Naive B cell (primary cell): ENCODE data around the gene LHFPL6. TPM values are rescaled to one million over a fixed set of nuclear protein-coding genes. Genes with fewer than 3 reads are reported as not detected.
A peak's percentile ranks its signal among the peaks of the same experiment; 100 is the strongest.

Source experiments
- ATAC-seq, 2 donors: fragments of 150-1000 bp; cut with Tn5 transposase; 2 replicates each; pipeline ENCODE4 v1.10.0; 2021; ENCODE audit warnings: low read depth in 2 of 2, mild to moderate bottlenecking in 2 of 2, moderate library complexity in 2 of 2
- DNase-seq: peaks from one replicate; pipeline ENCODE4 v3.0.0; 2022
- H3K27ac Mint-ChIP-seq, 6 donors: one replicate each; pipeline ENCODE4 v1.8.0; 2020 to 2022; ENCODE audit warnings: mild to moderate bottlenecking in 6 of 6, mixed read lengths in 6 of 6, moderate library complexity in 5 of 6, inconsistent platforms in 2 of 6
- H3K27me3 Mint-ChIP-seq, 3 donors: one replicate each; pipeline ENCODE4 v1.8.0; 2021 to 2022; ENCODE audit warnings: mixed read lengths in 3 of 3, mild to moderate bottlenecking in 1 of 3
- H3K36me3 Mint-ChIP-seq, 2 donors: one replicate each; pipeline ENCODE4 v1.8.0; 2020 to 2022; ENCODE audit warnings: mixed read lengths in 2 of 2, inconsistent platforms in 1 of 2, mild to moderate bottlenecking in 1 of 2
- H3K4me1 Mint-ChIP-seq, 3 donors: one replicate each; pipeline ENCODE4 v1.8.0; 2020 to 2022; ENCODE audit warnings: mixed read lengths in 3 of 3, inconsistent platforms in 1 of 3, mild to moderate bottlenecking in 1 of 3, moderate library complexity in 1 of 3
- H3K4me3 Mint-ChIP-seq, 8 donors: one replicate each; pipeline ENCODE4 v1.8.0; 2020 to 2022; ENCODE audit warnings: mild to moderate bottlenecking in 8 of 8, mixed read lengths in 8 of 8, moderate library complexity in 8 of 8, inconsistent platforms in 2 of 8
- H3K9me3 Mint-ChIP-seq, 7 donors: one replicate each; pipeline ENCODE4 v1.8.0; 2020 to 2022; ENCODE audit warnings: mixed read lengths in 7 of 7, mild to moderate bottlenecking in 5 of 7, inconsistent platforms in 2 of 7, moderate library complexity in 1 of 7
- polyA plus RNA-seq, 6 donors: library from polyadenylated mRNA; unstranded; fragments of 300-500 nt; fragmentation: Illumina TruSeq; gene quantifications; one replicate each; pipeline ENCODE4 v1.2.3, GENCODE V29; 2021; ENCODE audit warnings: low read depth in 6 of 6

The LHFPL6 gene
- polyA plus RNA-seq: under 1 TPM in 4 of 6 donors, not detected in 2; 0.12 to 0.25 (median 0.16) TPM

- peak; percentile 19 for DNase-seq
- H3K27ac Mint-ChIP-seq: peak within 1 kb of the TSS in 1 of 6 donors; percentile 16
- ATAC-seq: peak; percentile 88 to 90
- H3K36me3 Mint-ChIP-seq: no peaks in the 10 kb centered on the region
- H3K9me3 Mint-ChIP-seq: no peaks in the 10 kb centered on the region
- peak within 1 kb of the TSS; percentile 65 to 87 (median 82) for H3K4me3 Mint-ChIP-seq
- peaks cover 24 to 42% (median 41%) of the 10 kb centered on the region in 3 donors for H3K27me3 Mint-ChIP-seq
- peaks cover 9 to 18% (median 14%) of the 10 kb centered on the region in 3 donors for H3K4me1 Mint-ChIP-seq
Measured at GRCh38 chr13:39602614-39603366, at the start of gene LHFPL6. LHFPL6 (minus strand) TSS chr13:39603193.

GRCh38 chr13:39646122-39646521 is 43.1 kb upstream of the LHFPL6 start:
- ATAC-seq (no peak), DNase-seq (no peak)
- H3K36me3 Mint-ChIP-seq: no peaks in the 10 kb centered on the region
- no peaks in the 10 kb centered on the region for H3K9me3 Mint-ChIP-seq
- H3K4me1 Mint-ChIP-seq: no peaks in the 10 kb centered on the region
- H3K4me3 Mint-ChIP-seq: no peak overlapping the region
- H3K27me3 Mint-ChIP-seq: peaks cover 8 to 24% (median 9%) of the 10 kb centered on the region in 3 donors
- H3K27ac Mint-ChIP-seq: no peak overlapping the region

- peaks cover 17 to 54% (median 25%) of the 10 kb centered on the region in 3 donors for H3K27me3 Mint-ChIP-seq
- no peak for ATAC-seq
- no peaks in the 10 kb centered on the region for H3K4me1 Mint-ChIP-seq
- no peak for DNase-seq
- no peak overlapping the region for H3K4me3 Mint-ChIP-seq
- H3K36me3 Mint-ChIP-seq: no peaks in the 10 kb centered on the region
- H3K9me3 Mint-ChIP-seq: peaks cover 0 to 15% (median 9%) of the 10 kb centered on the region in 7 donors
- H3K27ac Mint-ChIP-seq: no peak overlapping the region
Measured at GRCh38 chr13:39641645-39642044, 38.7 kb upstream of the LHFPL6 start.

GRCh38 chr13:39637890-39638289 is 34.9 kb upstream of the LHFPL6 start:
- no peaks in the 10 kb centered on the region for H3K4me1 Mint-ChIP-seq
- peaks cover 0 to under 1% of the 10 kb centered on the region in 2 donors for H3K36me3 Mint-ChIP-seq
- H3K27me3 Mint-ChIP-seq: peaks cover 25 to 70% (median 41%) of the 10 kb centered on the region in 3 donors
- no peak overlapping the region for H3K4me3 Mint-ChIP-seq
- H3K9me3 Mint-ChIP-seq: peaks cover 0 to 21% (median 11%) of the 10 kb centered on the region in 7 donors
- no peak for ATAC-seq
- no peak for DNase-seq
- no peak overlapping the region for H3K27ac Mint-ChIP-seq

- Mint-ChIP-seq H3K4me1 (no peaks in the 10 kb centered on the region), H3K27me3 (peaks cover 30 to 76% (median 55%) of the 10 kb centered on the region in 3 donors), H3K4me3 (no peak overlapping the region), H3K27ac (no peak overlapping the region), H3K9me3 (peaks cover 6 to 45% (median 29%) of the 10 kb centered on the region in 7 donors), H3K36me3 (peaks cover 11 to 21% of the 10 kb centered on the region in 2 donors)
- DNase-seq (no peak), ATAC-seq (no peak)
Measured at GRCh38 chr13:39635564-39635963, 32.6 kb upstream of the LHFPL6 start.

GRCh38 chr13:39632994-39633393 is 30.0 kb upstream of the LHFPL6 start:
- peaks cover 6 to 46% (median 27%) of the 10 kb centered on the region in 7 donors for H3K9me3 Mint-ChIP-seq
- no peak for ATAC-seq
- H3K36me3 Mint-ChIP-seq: peaks cover 11 to 21% of the 10 kb centered on the region in 2 donors

GRCh38 chr13:39631307-39631706 is 28.3 kb upstream of the LHFPL6 start:
- Mint-ChIP-seq H3K9me3 (peaks cover 6 to 33% (median 20%) of the 10 kb centered on the region in 7 donors), H3K36me3 (peaks cover 11 to 21% of the 10 kb centered on the region in 2 donors), H3K4me1 (no peaks in the 10 kb centered on the region), H3K27ac (no peak overlapping the region), H3K4me3 (no peak overlapping the region), H3K27me3 (peaks cover 25 to 39% (median 32%) of the 10 kb centered on the region in 3 donors)
- DNase-seq: no peak
- ATAC-seq: no peak

More at GRCh38 chr13:39632994-39633393, 30.0 kb upstream of the LHFPL6 start:
- DNase-seq: no peak
- Mint-ChIP-seq H3K4me3 (no peak overlapping the region), H3K4me1 (no peaks in the 10 kb centered on the region), H3K27ac (no peak overlapping the region), H3K27me3 (peaks cover 25 to 56% (median 43%) of the 10 kb centered on the region in 3 donors)

- no peak overlapping the region for H3K27ac Mint-ChIP-seq
- H3K36me3 Mint-ChIP-seq: no peaks in the 10 kb centered on the region
- no peaks in the 10 kb centered on the region for H3K4me1 Mint-ChIP-seq
- no peaks in the 10 kb centered on the region for H3K9me3 Mint-ChIP-seq
- ATAC-seq (no peak), DNase-seq (no peak)
- peaks cover 0 to 25% (median 16%) of the 10 kb centered on the region in 3 donors for H3K27me3 Mint-ChIP-seq
- H3K4me3 Mint-ChIP-seq: no peak overlapping the region
Measured at GRCh38 chr13:39623466-39623865, 20.5 kb upstream of the LHFPL6 start.

- no peaks in the 10 kb centered on the region for H3K4me1 Mint-ChIP-seq
- no peak overlapping the region for H3K27ac Mint-ChIP-seq
- H3K4me3 Mint-ChIP-seq: no peak overlapping the region
- H3K9me3 Mint-ChIP-seq: no peaks in the 10 kb centered on the region
- no peak for ATAC-seq
- peaks cover 0 to 25% (median 16%) of the 10 kb centered on the region in 3 donors for H3K27me3 Mint-ChIP-seq
- H3K36me3 Mint-ChIP-seq: no peaks in the 10 kb centered on the region
- DNase-seq: no peak
Measured at GRCh38 chr13:39618561-39618960, 15.6 kb upstream of the LHFPL6 start.

GRCh38 chr13:39616087-39616694 is 13.2 kb upstream of the LHFPL6 start:
- Mint-ChIP-seq H3K4me1 (no peaks in the 10 kb centered on the region), H3K27ac (no peak overlapping the region), H3K36me3 (no peaks in the 10 kb centered on the region), H3K9me3 (no peaks in the 10 kb centered on the region), H3K4me3 (no peak overlapping the region), H3K27me3 (peaks cover 0 to 13% (median 12%) of the 10 kb centered on the region in 3 donors)
- peak; percentile 40 for DNase-seq
- ATAC-seq: peak; percentile 61 to 76

- H3K36me3 Mint-ChIP-seq: no peaks in the 10 kb centered on the region
- H3K9me3 Mint-ChIP-seq: no peaks in the 10 kb centered on the region
- DNase-seq (peak; percentile 44), ATAC-seq (peak in 1 of 2 donors; percentile 35)
- no peak overlapping the region for H3K27ac Mint-ChIP-seq
- peaks cover 11 to 20% (median 13%) of the 10 kb centered on the region in 3 donors for H3K27me3 Mint-ChIP-seq
- no peak overlapping the region for H3K4me3 Mint-ChIP-seq
- no peaks in the 10 kb centered on the region for H3K4me1 Mint-ChIP-seq
Measured at GRCh38 chr13:39612023-39612637, 9.1 kb upstream of the LHFPL6 start.

- no peaks in the 10 kb centered on the region for H3K9me3 Mint-ChIP-seq
- H3K4me1 Mint-ChIP-seq: peaks cover 4 to 6% (median 5%) of the 10 kb centered on the region in 3 donors
- H3K27me3 Mint-ChIP-seq: peaks cover 16 to 39% (median 33%) of the 10 kb centered on the region in 3 donors
- DNase-seq (no peak), ATAC-seq (no peak)
- H3K36me3 Mint-ChIP-seq: no peaks in the 10 kb centered on the region
- no peak overlapping the region for H3K27ac Mint-ChIP-seq
- H3K4me3 Mint-ChIP-seq: no peak overlapping the region
Measured at GRCh38 chr13:39607876-39608275, 4.9 kb upstream of the LHFPL6 start.

GRCh38 chr13:39605677-39606320 is 2.8 kb upstream of the LHFPL6 start:
- Mint-ChIP-seq H3K27ac (no peak overlapping the region), H3K9me3 (no peaks in the 10 kb centered on the region), H3K36me3 (no peaks in the 10 kb centered on the region), H3K4me1 (peaks cover 9 to 14% (median 13%) of the 10 kb centered on the region in 3 donors), H3K4me3 (peak overlapping the region in 1 of 8 donors; percentile 65), H3K27me3 (peaks cover 25 to 51% (median 46%) of the 10 kb centered on the region in 3 donors)
- ATAC-seq (no peak), DNase-seq (no peak)
